Measurements from ENCODE around the gene CDH15. TPM values are rescaled to one million over a fixed set of nuclear protein-coding genes. Genes with fewer than 3 reads are reported as not detected.

The CDH15 gene
- total RNA-seq, 1 experiment from 2014 or later, result not detected

DNA sequence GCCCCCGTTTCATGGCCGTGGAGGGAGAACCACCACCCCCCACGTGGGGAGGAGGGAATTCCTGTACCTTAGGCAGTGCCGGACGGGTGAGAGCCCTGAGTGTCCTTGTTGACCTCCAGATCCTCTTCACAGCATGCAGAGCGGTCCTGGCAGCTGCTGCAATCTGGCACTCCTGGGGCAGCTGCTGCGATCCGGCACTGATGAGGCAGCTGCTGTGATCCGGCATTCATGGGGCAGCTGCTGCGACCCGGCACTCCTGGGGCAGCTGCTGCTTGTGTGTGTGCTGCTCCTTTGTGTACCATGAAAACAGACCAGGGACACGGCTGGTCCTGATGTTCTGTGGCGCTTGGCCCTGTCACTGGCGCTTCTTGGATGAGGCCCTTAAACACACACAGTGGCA lies 58.7 kb downstream of the CDH15 start:
- no peak overlapping the region for H3K27ac Mint-ChIP-seq (ENCODE audit: unreplicated experiment)
- CTCF ChIA-PET, result no interaction called here
- intact Hi-C loops (cut with micrococcal nuclease; ENCODE audit: unreplicated experiment), result no loop called here
- H3K36me3 ChIP-seq (ENCODE audit: control insufficient read depth, insufficient read depth, low read length), result peaks cover 17% of the 10 kb centered on the region
- TF ChIP-seq, protein P1, sequence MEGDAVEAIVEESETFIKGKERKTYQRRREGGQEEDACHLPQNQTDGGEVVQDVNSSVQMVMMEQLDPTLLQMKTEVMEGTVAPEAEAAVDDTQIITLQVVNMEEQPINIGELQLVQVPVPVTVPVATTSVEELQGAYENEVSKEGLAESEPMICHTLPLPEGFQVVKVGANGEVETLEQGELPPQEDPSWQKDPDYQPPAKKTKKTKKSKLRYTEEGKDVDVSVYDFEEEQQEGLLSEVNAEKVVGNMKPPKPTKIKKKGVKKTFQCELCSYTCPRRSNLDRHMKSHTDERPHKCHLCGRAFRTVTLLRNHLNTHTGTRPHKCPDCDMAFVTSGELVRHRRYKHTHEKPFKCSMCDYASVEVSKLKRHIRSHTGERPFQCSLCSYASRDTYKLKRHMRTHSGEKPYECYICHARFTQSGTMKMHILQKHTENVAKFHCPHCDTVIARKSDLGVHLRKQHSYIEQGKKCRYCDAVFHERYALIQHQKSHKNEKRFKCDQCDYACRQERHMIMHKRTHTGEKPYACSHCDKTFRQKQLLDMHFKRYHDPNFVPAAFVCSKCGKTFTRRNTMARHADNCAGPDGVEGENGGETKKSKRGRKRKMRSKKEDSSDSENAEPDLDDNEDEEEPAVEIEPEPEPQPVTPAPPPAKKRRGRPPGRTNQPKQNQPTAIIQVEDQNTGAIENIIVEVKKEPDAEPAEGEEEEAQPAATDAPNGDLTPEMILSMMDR (IDR thresholded peaks at IDR 0.05; ENCODE audit: insufficient read depth in 1 of 2, low read depth in 1 of 2, low read length in 1 of 2, severe bottlenecking in 1 of 2, unreplicated experiment in 1 of 2), result no peak
- H3K27me3 Mint-ChIP-seq (ENCODE audit: insufficient read depth, unreplicated experiment), result no peaks in the 10 kb centered on the region
- POLR2A ChIA-PET, result no interaction called here
- no peaks in the 10 kb centered on the region for H3K4me1 Mint-ChIP-seq (ENCODE audit: low read depth, unreplicated experiment)
- H3K9me3 ChIP-seq, result peaks cover 7% of the 10 kb centered on the region; the same call in 1 of the 2 replicates
- H3K4me1 ChIP-seq, result no peaks in the 10 kb centered on the region
- no peaks in the 10 kb centered on the region for H3K27me3 ChIP-seq (replicated peaks; ENCODE audit: control insufficient read depth, insufficient read depth, low read length)
- H3K4me3 Mint-ChIP-seq (ENCODE audit: unreplicated experiment), result no peak overlapping the region
- no TSS peak for BruUV-seq (replicated peaks)
- H3K36me3 Mint-ChIP-seq (ENCODE audit: insufficient read depth, unreplicated experiment), result peaks cover 69% of the 10 kb centered on the region
- H3K9me3 Mint-ChIP-seq (ENCODE audit: unreplicated experiment), result peaks cover 47% of the 10 kb centered on the region
- no peak for DNase-seq
- no peak overlapping the region for H3K4me3 ChIP-seq (ENCODE audit: low read depth, low read length)

DNA sequence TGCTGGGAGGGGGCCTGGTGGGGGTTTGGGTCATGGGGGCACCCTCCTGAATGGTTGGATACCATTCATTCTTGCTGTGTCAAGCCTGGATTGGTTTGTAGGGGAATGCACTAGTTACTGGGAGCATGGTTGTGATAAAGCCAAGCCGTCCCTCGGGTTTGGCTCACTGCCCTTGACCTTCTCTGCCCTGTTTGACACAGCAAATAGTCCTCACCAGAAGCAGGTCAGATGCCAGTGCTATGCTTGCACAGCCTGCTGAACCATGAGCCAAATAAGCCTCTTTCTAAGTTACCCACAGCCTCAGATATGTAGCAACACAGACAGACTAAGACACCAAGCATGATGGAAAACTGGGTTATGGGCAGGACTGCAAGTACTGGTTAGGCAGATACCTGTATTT lies 60.6 kb downstream of the CDH15 start:
- Histone ChIP-seq H3K27me3 (replicated peaks; ENCODE audit: control insufficient read depth, insufficient read depth, low read length) (no peaks in the 10 kb centered on the region), H3K4me1 (no peaks in the 10 kb centered on the region), H3K4me3 (ENCODE audit: low read depth, low read length) (no peak overlapping the region), H3K9me3 (peaks cover 7% of the 10 kb centered on the region; the same call in 1 of the 2 replicates), H3K36me3 (ENCODE audit: control insufficient read depth, insufficient read depth, low read length) (peaks cover 10% of the 10 kb centered on the region)
- TF ChIP-seq, protein P1 (IDR thresholded peaks at IDR 0.05; ENCODE audit: insufficient read depth in 1 of 2, low read depth in 1 of 2, low read length in 1 of 2, severe bottlenecking in 1 of 2, unreplicated experiment in 1 of 2), result no peak
- no peak overlapping the region for H3K4me3 Mint-ChIP-seq (ENCODE audit: unreplicated experiment)
- H3K9me3 Mint-ChIP-seq (ENCODE audit: unreplicated experiment), result peaks cover 38% of the 10 kb centered on the region
- intact Hi-C loops (cut with micrococcal nuclease; ENCODE audit: unreplicated experiment), result no loop called here
- H3K27ac Mint-ChIP-seq (ENCODE audit: unreplicated experiment), result no peak overlapping the region
- ChIA-PET POLR2A (no interaction called here), CTCF (no interaction called here)
- H3K4me1 Mint-ChIP-seq (ENCODE audit: low read depth, unreplicated experiment), result no peaks in the 10 kb centered on the region
- H3K27me3 Mint-ChIP-seq (ENCODE audit: insufficient read depth, unreplicated experiment), result no peaks in the 10 kb centered on the region
- DNase-seq, result no peak
- H3K36me3 Mint-ChIP-seq (ENCODE audit: insufficient read depth, unreplicated experiment), result peaks cover 65% of the 10 kb centered on the region
- BruUV-seq (replicated peaks), result no TSS peak

DNA sequence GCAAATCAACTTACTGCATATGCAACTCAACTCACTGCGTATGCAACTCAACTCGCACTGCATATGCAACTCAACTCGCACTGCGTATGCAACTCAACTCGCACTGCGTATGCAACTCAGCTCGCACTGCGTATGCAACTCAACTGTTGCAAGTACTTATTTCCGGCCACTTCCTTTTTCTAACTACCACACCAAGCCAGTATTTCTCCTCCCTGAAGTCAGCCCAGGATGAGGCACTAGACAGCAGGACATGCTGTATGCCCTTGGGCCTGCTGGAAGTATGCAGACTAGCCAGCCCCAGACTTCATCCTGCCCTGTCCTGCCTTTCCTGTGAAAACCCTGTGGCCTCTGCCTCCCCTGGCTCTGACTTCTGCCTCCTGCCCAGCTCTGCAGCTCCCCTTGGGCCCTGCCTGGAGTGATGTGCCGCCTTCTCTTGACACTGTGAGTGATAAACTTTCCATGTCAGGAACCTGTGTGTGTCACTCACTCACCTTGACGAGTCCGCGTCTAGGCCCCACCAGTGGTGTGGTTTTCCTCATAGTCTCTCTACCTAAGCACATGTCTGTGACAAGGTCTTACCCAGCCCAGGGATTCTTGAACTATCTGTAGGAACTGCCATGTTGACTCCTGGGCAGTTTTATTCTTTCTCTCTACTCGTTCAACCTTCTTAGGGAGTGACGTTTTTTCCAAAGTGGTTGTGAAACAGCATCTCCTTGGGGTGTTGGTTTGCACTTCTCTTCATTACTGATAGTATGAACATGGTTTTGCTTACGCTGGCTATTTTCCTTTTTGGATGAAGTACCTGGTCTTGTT lies 62.3 kb downstream of the CDH15 start:
- H3K9me3 ChIP-seq, result peaks cover 4% of the 10 kb centered on the region; the same call in 1 of the 2 replicates
- no TSS peak for BruUV-seq (replicated peaks)
- H3K36me3 ChIP-seq (ENCODE audit: control insufficient read depth, insufficient read depth, low read length), result peaks cover 3% of the 10 kb centered on the region
- ChIA-PET POLR2A (no interaction called here), CTCF (no interaction called here)
- no peaks in the 10 kb centered on the region for H3K27me3 ChIP-seq (replicated peaks; ENCODE audit: control insufficient read depth, insufficient read depth, low read length)
- DNase-seq, result no peak
- H3K4me3 Mint-ChIP-seq (ENCODE audit: unreplicated experiment), result no peak overlapping the region
- peaks cover 22% of the 10 kb centered on the region for H3K9me3 Mint-ChIP-seq (ENCODE audit: unreplicated experiment)
- no peaks in the 10 kb centered on the region for H3K4me1 ChIP-seq
- no peaks in the 10 kb centered on the region for H3K4me1 Mint-ChIP-seq (ENCODE audit: low read depth, unreplicated experiment)
- peaks cover 54% of the 10 kb centered on the region for H3K36me3 Mint-ChIP-seq (ENCODE audit: insufficient read depth, unreplicated experiment)
- no peak overlapping the region for H3K4me3 ChIP-seq (ENCODE audit: low read depth, low read length)
- no peaks in the 10 kb centered on the region for H3K27me3 Mint-ChIP-seq (ENCODE audit: insufficient read depth, unreplicated experiment)
- intact Hi-C loops (cut with micrococcal nuclease; ENCODE audit: unreplicated experiment), result no loop called here
- TF ChIP-seq, protein P1 (IDR thresholded peaks at IDR 0.05; ENCODE audit: insufficient read depth in 1 of 2, low read depth in 1 of 2, low read length in 1 of 2, severe bottlenecking in 1 of 2, unreplicated experiment in 1 of 2), result no peak
- H3K27ac Mint-ChIP-seq (ENCODE audit: unreplicated experiment), result no peak overlapping the region
